HG02623 (cell line): ENCODE results near the gene SHANK3.
"Not testable (repeated sequence)": the region's sequence is repeated elsewhere in the genome, so short reads cannot be mapped to it uniquely, and the experiment has no call there.

Source experiments
- ATAC-seq: cut with Tn5 transposase; IDR thresholded peaks from one replicate; pipeline ENCODE4 v1.9.1; 2021; ENCODE audit warnings: moderate library complexity; ENCODE audit not compliant: unreplicated experiment

Gene SHANK3

GRCh38 chr22:50672471-50673230, at the start of gene SHANK3:
Gene SHANK3, plus strand, starts transcription at chr22:50672823.
- ATAC-seq, result no peak

- ATAC-seq, result no peak
These were observed 48.1 kb upstream of the SHANK3 start for GRCh38 chr22:50624347-50625130.

- ATAC-seq, result no peak
These were observed 47.5 kb upstream of the SHANK3 start for GRCh38 chr22:50625131-50625567.

- ATAC-seq, result no peak
These were observed 46.9 kb upstream of the SHANK3 start for GRCh38 chr22:50625568-50626313.

GRCh38 chr22:50626314-50626849, 46.2 kb upstream of the SHANK3 start:
- no peak for ATAC-seq

- ATAC-seq, result no peak
These were observed 45.6 kb upstream of the SHANK3 start for GRCh38 chr22:50626850-50627641.

GRCh38 chr22:50627642-50628542, 44.7 kb upstream of the SHANK3 start, which contains the start of gene ARSA:
Gene ARSA, minus strand, starts transcription at chr22:50628152. Its CDS starts 373 bp downstream, at chr22:50627779.
- ATAC-seq, result peak; percentile 75

- ATAC-seq, result no peak
These were observed 44.0 kb upstream of the SHANK3 start for GRCh38 chr22:50628543-50629134.

- no peak for ATAC-seq
These were observed 42.2 kb upstream of the SHANK3 start for GRCh38 chr22:50630376-50630775.

GRCh38 chr22:50633086-50633485, 39.5 kb upstream of the SHANK3 start:
- ATAC-seq, result no peak

- no peak for ATAC-seq
These were observed 38.9 kb upstream of the SHANK3 start for GRCh38 chr22:50633771-50634170.

- ATAC-seq, result no peak
These were observed 37.0 kb upstream of the SHANK3 start for GRCh38 chr22:50635591-50635990.

- ATAC-seq, result not testable (repeated sequence)
These were observed 32.3 kb upstream of the SHANK3 start for GRCh38 chr22:50640296-50640695.

- no peak for ATAC-seq
These were observed 31.6 kb upstream of the SHANK3 start for GRCh38 chr22:50640857-50641647.

GRCh38 chr22:50641696-50642607, 30.7 kb upstream of the SHANK3 start:
- no peak for ATAC-seq

GRCh38 chr22:50643021-50643820, 29.4 kb upstream of the SHANK3 start:
- not testable (repeated sequence) for ATAC-seq
